Tibial artery (tissue), 4 donors: ENCODE data around the gene ANKS1A.
"Not testable (repeated sequence)": the region's sequence is repeated elsewhere in the genome, so short reads cannot be mapped to it uniquely, and the experiment has no call there.

Source experiments
- DNase-seq, 2 donors: peaks; one replicate each; pipeline ENCODE4 v3.0.0-alpha.2; 2019
- H3K27ac ChIP-seq, 2 donors: fragments of 200-600 bp; sonication (generic) in 1 of 2; 1 replicate in 1 of 2; 2 replicates in 1 of 2; pipeline ENCODE4 v1.5.1; 2018 to 2019; ENCODE audit warnings: mild to moderate bottlenecking in 1 of 2
- H3K27me3 ChIP-seq, 2 donors: fragments of 200-600 bp; sonication (generic) in 1 of 2; one replicate each; pipeline versions ENCODE4 v1.5.1 to v1.6.0; 2016 to 2019
- H3K36me3 ChIP-seq, 3 donors: fragments of 200-600 bp; sonication (generic) in 2 of 3; one replicate each; pipeline ENCODE4 v1.5.1; 2016 to 2019; ENCODE audit warnings: mild to moderate bottlenecking in 2 of 3
- H3K4me1 ChIP-seq, 4 donors: fragments of 200-600 bp; sonication (generic) in 2 of 4; 1 replicate in 3 of 4; 2 replicates in 1 of 4; pipeline ENCODE4 v1.5.1; 2016 to 2019
- H3K4me3 ChIP-seq, 2 donors: fragments of 200-600 bp; sonication (generic) in 1 of 2; 1 replicate in 1 of 2; 2 replicates in 1 of 2; pipeline ENCODE4 v1.5.1; 2018 to 2019; ENCODE audit warnings: mild to moderate bottlenecking in 2 of 2
- H3K9me3 ChIP-seq, 3 donors: fragments of 200-600 bp; sonication (generic) in 1 of 3; one replicate each; pipeline ENCODE4 v1.5.1; 2016 to 2019
- intact Hi-C: fragments of 100-400 bp; cut with DNase I; formaldehyde crosslinking; loops from one replicate; pipeline ENCODE4 v1.15.0; 2023; ENCODE audit warnings: low total_unique reads
- TF ChIP-seq, protein P1 (sequence below), 2 experiments: fragments of 200-600 bp in 1 of 2; fragments of 450-650 bp in 1 of 2; IDR thresholded peaks; one replicate each; pipeline ENCODE4 v1.5.1; 2017 to 2019; ENCODE audit warnings: antibody characterized with exemption in 2 of 2, mild to moderate bottlenecking in 1 of 2, moderate library complexity in 1 of 2

Gene ANKS1A

DNA sequence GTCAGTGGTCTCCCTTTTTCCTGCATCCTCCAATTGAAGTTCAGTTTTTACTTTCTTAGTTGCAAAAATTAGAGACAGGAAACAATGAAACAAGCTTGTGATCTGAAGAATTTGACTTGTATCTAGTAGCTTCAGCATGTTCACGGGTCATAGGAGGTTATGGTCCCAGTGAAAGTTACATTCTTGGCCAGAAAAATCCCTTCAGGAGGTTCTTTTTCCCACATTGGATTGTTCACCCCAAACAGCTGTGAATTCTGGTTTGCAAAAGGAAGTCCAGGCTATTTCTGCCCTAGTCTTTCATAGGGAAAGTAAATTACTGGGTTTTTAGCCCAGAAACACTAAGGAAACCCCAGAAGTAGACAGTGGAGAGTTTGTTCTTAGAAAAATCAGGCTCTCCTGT, 8.1 kb downstream of the ANKS1A start:
- Histone ChIP-seq H3K27ac (no peak overlapping the region), H3K27me3 (no peaks in the 10 kb centered on the region), H3K9me3 (no peaks in the 10 kb centered on the region), H3K4me3 (no peak overlapping the region), H3K4me1 (no peaks in the 10 kb centered on the region), H3K36me3 (no peaks in the 10 kb centered on the region)
- TF ChIP-seq, protein P1, sequence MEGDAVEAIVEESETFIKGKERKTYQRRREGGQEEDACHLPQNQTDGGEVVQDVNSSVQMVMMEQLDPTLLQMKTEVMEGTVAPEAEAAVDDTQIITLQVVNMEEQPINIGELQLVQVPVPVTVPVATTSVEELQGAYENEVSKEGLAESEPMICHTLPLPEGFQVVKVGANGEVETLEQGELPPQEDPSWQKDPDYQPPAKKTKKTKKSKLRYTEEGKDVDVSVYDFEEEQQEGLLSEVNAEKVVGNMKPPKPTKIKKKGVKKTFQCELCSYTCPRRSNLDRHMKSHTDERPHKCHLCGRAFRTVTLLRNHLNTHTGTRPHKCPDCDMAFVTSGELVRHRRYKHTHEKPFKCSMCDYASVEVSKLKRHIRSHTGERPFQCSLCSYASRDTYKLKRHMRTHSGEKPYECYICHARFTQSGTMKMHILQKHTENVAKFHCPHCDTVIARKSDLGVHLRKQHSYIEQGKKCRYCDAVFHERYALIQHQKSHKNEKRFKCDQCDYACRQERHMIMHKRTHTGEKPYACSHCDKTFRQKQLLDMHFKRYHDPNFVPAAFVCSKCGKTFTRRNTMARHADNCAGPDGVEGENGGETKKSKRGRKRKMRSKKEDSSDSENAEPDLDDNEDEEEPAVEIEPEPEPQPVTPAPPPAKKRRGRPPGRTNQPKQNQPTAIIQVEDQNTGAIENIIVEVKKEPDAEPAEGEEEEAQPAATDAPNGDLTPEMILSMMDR (IDR thresholded peaks at IDR 0.05), result no peak
- intact Hi-C loops, result no loop called here
- DNase-seq, result no peak

DNA sequence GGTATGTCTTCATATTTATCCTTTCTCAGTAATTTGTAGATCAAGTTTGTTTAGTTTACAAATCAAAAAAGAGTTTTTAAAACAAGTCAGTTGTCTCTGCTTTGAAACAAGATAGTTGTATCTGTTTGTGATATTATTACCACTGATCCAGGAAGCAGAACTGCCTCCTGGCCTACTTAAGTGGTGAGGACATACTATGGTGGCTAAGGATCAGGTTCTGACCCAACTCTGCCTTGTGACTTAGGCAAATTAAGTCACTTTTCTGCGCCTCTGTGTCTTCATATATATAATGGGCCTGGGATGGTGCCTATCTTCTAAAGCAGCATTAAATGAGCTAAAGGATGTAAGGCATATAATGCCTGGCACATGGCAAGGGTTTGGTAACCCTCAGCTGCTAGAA, 8.7 kb downstream of the ANKS1A start:
- Histone ChIP-seq H3K36me3 (no peaks in the 10 kb centered on the region), H3K4me1 (no peaks in the 10 kb centered on the region), H3K4me3 (no peak overlapping the region), H3K27me3 (no peaks in the 10 kb centered on the region), H3K27ac (no peak overlapping the region), H3K9me3 (no peaks in the 10 kb centered on the region)
- intact Hi-C loops, result no loop called here
- DNase-seq, result no peak
- TF ChIP-seq, protein P1 (IDR thresholded peaks at IDR 0.05), result no peak

DNA sequence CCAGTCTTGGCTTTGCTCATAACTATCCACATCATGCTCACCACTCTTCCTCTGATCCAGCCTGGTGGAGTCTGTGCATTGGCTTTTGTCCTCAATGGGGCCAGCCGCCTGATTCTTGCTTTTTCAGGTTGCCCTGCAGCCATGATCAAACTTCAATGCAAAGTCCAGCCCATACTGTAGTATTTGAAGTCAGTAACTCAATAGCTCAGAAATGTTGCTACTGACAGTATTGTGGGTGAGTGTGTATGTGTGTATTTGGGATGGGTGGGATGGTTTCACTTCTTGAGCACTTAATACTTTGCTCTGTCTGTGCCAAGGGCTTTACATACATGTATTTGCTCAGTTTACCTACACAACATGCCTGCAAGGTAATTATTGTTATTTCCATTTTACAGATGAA, 10.7 kb downstream of the ANKS1A start:
- intact Hi-C loops, DNase-seq, H3K27ac ChIP-seq, H3K27me3 ChIP-seq, H3K4me1 ChIP-seq, H3K36me3 ChIP-seq, H3K4me3 ChIP-seq, H3K9me3 ChIP-seq: not testable (repeated sequence)

DNA sequence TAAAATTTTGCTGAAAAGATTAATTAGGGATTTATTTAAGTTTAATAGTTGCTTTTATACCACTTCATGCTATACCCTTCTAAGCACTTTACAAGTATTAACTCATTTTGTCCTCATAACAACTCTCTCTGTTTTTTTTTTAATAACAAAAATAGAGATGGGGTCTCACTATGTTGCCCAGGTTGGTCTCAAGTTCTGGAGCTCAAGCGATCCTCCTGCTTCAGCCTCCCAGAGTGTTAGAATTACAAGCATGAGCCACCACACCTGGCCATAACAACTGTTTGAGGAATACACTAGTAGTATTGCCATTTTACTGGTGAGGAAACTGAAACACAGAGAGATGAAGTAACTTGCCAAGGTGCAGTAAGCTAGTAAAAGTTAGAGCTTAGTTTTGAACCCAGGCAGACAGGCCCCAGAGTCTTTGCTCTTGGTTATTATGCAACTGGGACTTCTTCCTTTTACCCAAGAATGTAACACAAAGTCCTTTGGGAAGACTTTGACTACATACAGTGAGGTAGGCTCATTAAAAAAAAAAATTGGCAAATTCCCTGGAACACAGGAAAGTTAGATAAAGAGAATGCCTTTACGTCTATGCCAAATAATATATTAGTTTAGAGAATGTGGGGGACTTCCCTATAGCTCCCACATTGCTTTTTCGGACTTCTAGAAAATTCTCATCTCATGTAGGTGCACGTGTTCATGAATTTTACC, 11.4 kb downstream of the ANKS1A start:
- H3K9me3 ChIP-seq, result no peaks in the 10 kb centered on the region
- H3K27ac ChIP-seq, result no peak overlapping the region
- intact Hi-C loops, result no loop called here
- no peak for DNase-seq
- H3K4me3 ChIP-seq, result no peak overlapping the region
- no peaks in the 10 kb centered on the region for H3K4me1 ChIP-seq
- no peaks in the 10 kb centered on the region for H3K36me3 ChIP-seq
- TF ChIP-seq, protein P1 (IDR thresholded peaks at IDR 0.05), result no peak
- H3K27me3 ChIP-seq, result no peaks in the 10 kb centered on the region

DNA sequence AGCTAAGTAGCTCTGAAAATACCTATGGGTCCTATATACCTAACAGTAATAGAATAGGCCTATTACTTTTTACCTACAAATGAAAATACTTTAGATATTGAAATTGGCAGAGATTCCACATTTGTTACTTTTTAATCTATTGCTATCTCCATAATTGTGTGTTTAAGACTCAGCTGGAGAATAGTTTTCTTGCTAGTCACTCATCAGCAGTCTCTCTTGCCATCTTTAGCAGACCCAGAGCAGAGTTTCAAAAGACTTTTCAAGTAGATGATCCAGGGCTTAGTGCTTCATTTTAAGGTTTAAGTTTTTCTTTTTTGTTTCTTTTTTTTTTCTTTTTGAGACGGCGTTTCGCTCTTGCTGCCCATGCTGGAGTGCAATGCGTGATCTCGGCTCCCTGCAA, 12.9 kb downstream of the ANKS1A start:
- Histone ChIP-seq H3K4me3 (no peak overlapping the region), H3K9me3 (no peaks in the 10 kb centered on the region), H3K27ac (no peak overlapping the region), H3K27me3 (no peaks in the 10 kb centered on the region), H3K4me1 (no peaks in the 10 kb centered on the region), H3K36me3 (no peaks in the 10 kb centered on the region)
- intact Hi-C loops, result no loop called here
- DNase-seq, result no peak
- TF ChIP-seq, protein P1 (IDR thresholded peaks at IDR 0.05), result no peak

DNA sequence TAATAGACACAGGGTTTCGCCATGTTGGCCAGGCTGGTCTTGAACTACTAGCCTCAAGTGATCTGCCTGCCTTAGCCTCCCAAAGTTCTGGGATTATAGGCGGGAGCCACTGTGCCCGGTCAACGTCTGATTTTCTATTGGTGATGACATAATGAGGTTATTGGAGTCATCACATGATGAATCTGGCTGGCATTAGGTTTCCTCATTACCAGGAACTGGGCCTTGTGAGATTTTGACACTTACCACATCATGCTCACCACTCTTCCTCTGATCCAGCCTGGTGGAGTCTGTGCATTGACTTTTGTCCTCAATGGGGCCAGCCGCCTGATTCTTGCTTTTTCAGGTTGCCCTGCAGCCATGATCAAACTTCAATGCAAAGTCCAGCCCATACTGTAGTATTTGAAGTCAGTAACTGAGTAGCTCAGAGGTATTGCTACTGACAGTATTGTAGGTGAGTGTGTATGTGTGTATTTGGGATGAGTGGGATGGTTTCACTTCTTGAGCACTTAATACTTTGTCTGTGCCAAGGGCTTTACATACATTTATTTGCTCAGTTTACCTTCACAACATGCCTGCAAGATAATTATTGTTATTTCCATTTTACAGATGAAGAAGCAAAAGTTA, 16.0 kb downstream of the ANKS1A start:
- Histone ChIP-seq H3K9me3 (no peaks in the 10 kb centered on the region), H3K36me3 (no peaks in the 10 kb centered on the region), H3K27me3 (no peaks in the 10 kb centered on the region), H3K4me3 (no peak overlapping the region), H3K4me1 (no peaks in the 10 kb centered on the region), H3K27ac (no peak overlapping the region)
- intact Hi-C loops, result no loop called here
- TF ChIP-seq, protein P1 (IDR thresholded peaks at IDR 0.05), result no peak
- DNase-seq, result no peak
